Cardiac muscle cell (in vitro differentiated cells and primary cell): ENCODE results near the gene CKS1B. TPM values are rescaled to one million over a fixed set of nuclear protein-coding genes. Genes with fewer than 3 reads are reported as not detected.

Source experiments
- DNase-seq, 2 donors: peaks; one replicate each; pipeline versions ENCODE4 v3.0.0 to v3.0.0-alpha.2; 2010 to 2017; ENCODE audit warnings: low read depth in 1 of 2, low spot score in 1 of 2
- H3K27ac ChIP-seq: fragments of 200-600 bp; sonication (generic); 2 replicates; pipeline ENCODE4 v1.5.1; 2016
- H3K27me3 ChIP-seq: fragments of 200-600 bp; sonication (generic); 2 replicates; pipeline ENCODE4 v1.6.0; 2016; ENCODE audit warnings: control low read depth
- H3K36me3 ChIP-seq: fragments of 200-600 bp; sonication (generic); 2 replicates; pipeline ENCODE4 v1.5.1; 2016; ENCODE audit warnings: control low read depth
- H3K4me1 ChIP-seq: fragments of 200-600 bp; sonication (generic); 2 replicates; pipeline ENCODE4 v1.8.1; 2017; ENCODE audit warnings: low read depth, mild to moderate bottlenecking, mixed run types
- H3K4me3 ChIP-seq: fragments of 200-600 bp; sonication (generic); 2 replicates; pipeline ENCODE4 v1.5.1; 2016; ENCODE audit warnings: mild to moderate bottlenecking
- H3K9me3 ChIP-seq: fragments of 200-600 bp; sonication (generic); 2 replicates; pipeline ENCODE4 v1.5.1; 2017; ENCODE audit warnings: low read depth, mild to moderate bottlenecking, control low read depth
- polyA plus RNA-seq: library from polyadenylated mRNA; unstranded; fragments of >200 nt; fragmentation: Nextera tagmentation; extraction: Ambion mirVana; gene quantifications from 2 replicates; pipeline ENCODE4 v1.2.1, GENCODE V29; 2016
- total RNA-seq: library from RNA; depleted of rRNA; stranded (reverse); fragments of >200 nt; gene quantifications from 2 replicates; pipeline ENCODE4 v1.2.3, GENCODE V29; 2016
- TF ChIP-seq, protein P1 (sequence below): IDR thresholded peaks from 2 replicates; pipeline ENCODE4 v1.5.1; 2012; ENCODE audit warnings: low read depth, mild to moderate bottlenecking, low read length

Gene CKS1B
- total and polyA plus RNA-seq, 2 experiments from 2014 or later, result 96.5 to 157 TPM

DNA sequence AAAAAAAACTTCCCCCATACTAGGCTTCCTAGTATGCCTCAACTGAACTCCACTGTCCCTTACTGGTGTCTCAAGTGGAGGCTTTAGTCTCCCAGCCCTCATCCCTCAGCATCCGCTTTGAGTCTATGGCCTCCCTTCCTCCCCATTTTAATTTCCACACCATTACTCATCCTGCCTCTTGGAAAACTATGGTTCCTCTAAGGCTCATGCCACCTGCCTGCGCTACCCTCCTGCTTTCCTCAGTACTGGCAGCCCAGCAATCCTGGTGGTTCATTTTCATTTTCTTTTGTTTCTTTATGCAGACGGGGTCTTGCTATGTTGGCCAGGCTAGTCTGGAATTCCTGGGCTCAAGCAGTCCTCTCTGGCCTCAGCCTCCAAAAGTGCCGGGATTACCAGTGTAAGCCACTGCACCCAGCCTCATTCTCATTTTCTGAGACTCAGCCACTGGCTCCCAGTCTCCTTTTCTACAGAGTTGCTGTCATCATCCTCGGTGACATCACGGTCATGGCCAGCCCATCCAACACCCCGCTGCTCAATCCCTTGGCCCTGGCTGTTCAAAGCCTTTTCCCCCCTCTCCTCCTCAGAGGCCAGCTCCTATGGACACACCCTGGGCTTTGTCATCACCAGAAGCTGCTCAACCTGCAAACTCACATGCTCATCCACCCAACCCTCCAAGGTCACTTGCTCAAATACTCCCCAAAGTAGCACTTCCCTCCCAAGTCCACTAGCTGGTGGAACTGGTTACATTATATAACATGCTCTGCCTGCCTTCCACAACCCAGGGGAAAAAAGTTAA lies 35.7 kb upstream of the CKS1B start:
- Histone ChIP-seq H3K4me1 (peaks cover 16% of the 10 kb centered on the region), H3K27ac (peak overlapping the region; percentile 99), H3K4me3 (no peak overlapping the region), H3K36me3 (no peaks in the 10 kb centered on the region), H3K27me3 (no peaks in the 10 kb centered on the region), H3K9me3 (no peaks in the 10 kb centered on the region)
- TF ChIP-seq, protein P1, sequence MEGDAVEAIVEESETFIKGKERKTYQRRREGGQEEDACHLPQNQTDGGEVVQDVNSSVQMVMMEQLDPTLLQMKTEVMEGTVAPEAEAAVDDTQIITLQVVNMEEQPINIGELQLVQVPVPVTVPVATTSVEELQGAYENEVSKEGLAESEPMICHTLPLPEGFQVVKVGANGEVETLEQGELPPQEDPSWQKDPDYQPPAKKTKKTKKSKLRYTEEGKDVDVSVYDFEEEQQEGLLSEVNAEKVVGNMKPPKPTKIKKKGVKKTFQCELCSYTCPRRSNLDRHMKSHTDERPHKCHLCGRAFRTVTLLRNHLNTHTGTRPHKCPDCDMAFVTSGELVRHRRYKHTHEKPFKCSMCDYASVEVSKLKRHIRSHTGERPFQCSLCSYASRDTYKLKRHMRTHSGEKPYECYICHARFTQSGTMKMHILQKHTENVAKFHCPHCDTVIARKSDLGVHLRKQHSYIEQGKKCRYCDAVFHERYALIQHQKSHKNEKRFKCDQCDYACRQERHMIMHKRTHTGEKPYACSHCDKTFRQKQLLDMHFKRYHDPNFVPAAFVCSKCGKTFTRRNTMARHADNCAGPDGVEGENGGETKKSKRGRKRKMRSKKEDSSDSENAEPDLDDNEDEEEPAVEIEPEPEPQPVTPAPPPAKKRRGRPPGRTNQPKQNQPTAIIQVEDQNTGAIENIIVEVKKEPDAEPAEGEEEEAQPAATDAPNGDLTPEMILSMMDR, result no peak
- DNase-seq, result no peak

DNA sequence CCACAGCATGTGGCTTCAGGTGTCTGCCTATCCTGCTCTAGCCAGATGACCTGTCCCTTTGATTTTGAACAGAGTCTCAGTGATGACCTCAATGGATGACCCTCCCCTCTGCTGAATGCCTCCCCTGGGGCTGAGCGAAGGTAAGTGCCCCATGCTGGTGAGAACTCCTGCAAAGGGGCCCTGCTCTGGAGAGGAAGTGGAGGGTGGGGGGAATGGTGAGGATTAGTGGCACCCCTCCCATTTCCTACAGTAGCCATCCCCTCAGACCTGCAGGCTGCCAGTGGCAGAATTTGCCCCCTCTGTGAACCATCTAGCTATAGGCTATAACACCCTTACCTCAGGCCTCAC lies 34.3 kb upstream of the CKS1B start:
- Histone ChIP-seq H3K9me3 (no peaks in the 10 kb centered on the region), H3K4me3 (no peak overlapping the region), H3K4me1 (peaks cover 25% of the 10 kb centered on the region), H3K36me3 (no peaks in the 10 kb centered on the region), H3K27me3 (no peaks in the 10 kb centered on the region), H3K27ac (no peak overlapping the region)
- TF ChIP-seq, protein P1, result no peak
- DNase-seq, result no peak

DNA sequence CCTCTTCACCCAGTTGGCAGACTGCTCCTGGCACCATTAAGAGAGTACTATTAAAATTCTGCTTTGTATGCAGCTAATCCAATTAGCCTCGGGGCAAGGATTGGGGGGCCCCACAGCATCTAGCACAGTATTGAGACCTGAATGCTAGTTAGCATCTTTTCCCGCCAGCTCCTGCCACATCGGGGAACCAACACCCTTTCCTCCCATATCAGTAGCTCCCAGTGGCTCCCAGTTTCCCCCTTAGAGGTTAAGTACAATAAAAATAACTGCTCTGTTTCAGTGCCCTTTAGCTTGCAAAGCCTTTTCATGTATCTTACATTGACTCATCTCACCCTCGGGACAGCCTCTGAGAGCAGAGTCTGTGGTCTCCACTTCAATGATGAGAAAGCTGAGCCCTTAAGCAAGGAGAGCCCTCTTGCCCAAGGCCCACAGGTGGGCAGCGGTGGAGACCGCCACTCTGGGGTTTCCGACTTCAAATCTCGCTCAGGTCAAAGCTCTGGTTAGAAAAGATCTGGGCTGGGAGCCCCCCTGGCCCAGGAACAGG lies 33.8 kb upstream of the CKS1B start:
- TF ChIP-seq, protein P1, result no peak
- Histone ChIP-seq H3K4me3 (no peak overlapping the region), H3K27ac (peak overlapping the region; percentile 8), H3K9me3 (no peaks in the 10 kb centered on the region), H3K36me3 (no peaks in the 10 kb centered on the region), H3K4me1 (peaks cover 25% of the 10 kb centered on the region), H3K27me3 (no peaks in the 10 kb centered on the region)
- no peak for DNase-seq

DNA sequence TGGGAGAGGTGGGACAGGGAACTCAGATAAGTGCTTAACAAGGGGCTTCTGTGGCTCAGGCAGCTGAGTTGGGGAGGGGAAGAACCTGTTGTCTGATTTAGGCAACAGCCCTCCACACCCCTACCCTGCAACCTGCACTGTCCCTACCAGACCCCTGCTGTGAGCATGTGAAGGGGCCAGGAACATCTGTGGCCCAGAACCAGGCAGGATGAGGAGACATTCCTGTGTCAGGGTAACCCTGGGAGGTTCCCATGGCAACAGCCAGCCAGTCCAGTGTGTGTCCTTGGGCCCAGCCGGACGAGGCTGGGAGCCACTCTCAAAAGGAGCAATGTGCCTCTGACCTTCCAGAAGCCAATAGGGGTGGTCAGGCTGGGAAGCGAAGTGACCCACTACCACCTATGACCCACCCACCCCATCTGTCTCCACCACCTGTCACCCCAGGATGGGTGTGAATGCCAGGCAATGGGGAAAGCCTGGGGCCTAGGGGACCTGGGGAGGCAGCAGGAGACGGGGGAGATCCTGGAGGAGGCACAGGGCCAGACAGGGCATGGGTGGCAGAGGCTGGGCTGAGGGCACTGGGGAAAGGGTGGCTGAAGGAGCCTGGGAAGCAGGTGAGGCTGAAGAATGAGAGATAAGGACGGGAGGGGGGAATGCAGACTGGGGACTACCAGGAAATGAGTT lies 33.0 kb upstream of the CKS1B start:
- DNase-seq, result peak in 1 of 2 donors; percentile 69
- Histone ChIP-seq H3K9me3 (no peaks in the 10 kb centered on the region), H3K4me3 (no peak overlapping the region), H3K27me3 (no peaks in the 10 kb centered on the region), H3K27ac (peak overlapping the region; percentile 3), H3K4me1 (peaks cover 25% of the 10 kb centered on the region), H3K36me3 (peaks cover 2% of the 10 kb centered on the region)
- TF ChIP-seq, protein P1, result no peak

DNA sequence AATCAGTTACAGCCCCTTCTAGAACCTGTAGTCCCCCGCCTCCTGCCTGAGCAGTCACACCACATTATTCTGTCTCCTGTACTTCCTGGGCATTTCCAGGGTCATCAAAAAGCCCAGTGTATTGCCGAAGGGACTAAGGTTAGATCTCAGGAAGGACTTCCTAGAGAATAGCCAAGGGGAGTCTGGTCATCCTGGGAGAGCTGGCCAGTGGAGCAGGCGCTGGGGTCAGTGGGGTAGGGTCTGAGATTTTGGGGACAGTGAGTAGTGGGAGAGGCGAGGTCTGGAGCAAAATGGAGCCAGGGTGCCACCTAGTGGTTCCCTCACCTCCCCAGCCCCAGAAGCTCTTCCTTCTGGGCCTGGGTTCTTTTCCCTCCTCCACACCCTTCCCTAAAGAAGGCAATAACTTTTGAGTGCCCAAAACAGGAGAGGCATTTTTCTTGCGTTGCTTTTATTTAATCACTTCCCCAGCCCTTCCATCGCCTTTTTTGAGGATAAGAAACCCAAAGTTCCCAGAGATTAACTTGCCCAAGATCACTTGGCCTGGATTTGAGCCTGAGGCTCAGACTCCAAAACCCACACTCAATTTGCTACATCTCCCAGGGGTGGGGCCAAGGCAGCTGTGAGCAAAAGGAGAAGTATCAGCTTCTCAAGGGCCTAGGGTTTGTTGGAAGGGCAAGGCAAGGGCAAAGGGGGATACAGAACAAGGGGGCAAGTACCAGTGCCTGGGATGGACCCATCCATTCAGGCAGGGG lies 30.7 kb upstream of the CKS1B start:
- no peaks in the 10 kb centered on the region for H3K27me3 ChIP-seq
- peak; percentile 39 to 56 for DNase-seq
- no peaks in the 10 kb centered on the region for H3K9me3 ChIP-seq
- H3K4me1 ChIP-seq, result peaks cover 18% of the 10 kb centered on the region
- no peak overlapping the region for H3K4me3 ChIP-seq
- H3K27ac ChIP-seq, result peak overlapping the region; percentile 64
- TF ChIP-seq, protein P1, result peak; percentile 81
- peaks cover 3% of the 10 kb centered on the region for H3K36me3 ChIP-seq
